ENCODE data around the gene SETD6. TPM values are rescaled to one million over a fixed set of nuclear protein-coding genes. Genes with fewer than 3 reads are reported as not detected.

The SETD6 gene
- total and polyA plus RNA-seq, 2 of the 8 experiments (the other 6 are each of a cell fraction or from before 2014, with no cell fraction given): 25.3 to 40.5 TPM

DNA sequence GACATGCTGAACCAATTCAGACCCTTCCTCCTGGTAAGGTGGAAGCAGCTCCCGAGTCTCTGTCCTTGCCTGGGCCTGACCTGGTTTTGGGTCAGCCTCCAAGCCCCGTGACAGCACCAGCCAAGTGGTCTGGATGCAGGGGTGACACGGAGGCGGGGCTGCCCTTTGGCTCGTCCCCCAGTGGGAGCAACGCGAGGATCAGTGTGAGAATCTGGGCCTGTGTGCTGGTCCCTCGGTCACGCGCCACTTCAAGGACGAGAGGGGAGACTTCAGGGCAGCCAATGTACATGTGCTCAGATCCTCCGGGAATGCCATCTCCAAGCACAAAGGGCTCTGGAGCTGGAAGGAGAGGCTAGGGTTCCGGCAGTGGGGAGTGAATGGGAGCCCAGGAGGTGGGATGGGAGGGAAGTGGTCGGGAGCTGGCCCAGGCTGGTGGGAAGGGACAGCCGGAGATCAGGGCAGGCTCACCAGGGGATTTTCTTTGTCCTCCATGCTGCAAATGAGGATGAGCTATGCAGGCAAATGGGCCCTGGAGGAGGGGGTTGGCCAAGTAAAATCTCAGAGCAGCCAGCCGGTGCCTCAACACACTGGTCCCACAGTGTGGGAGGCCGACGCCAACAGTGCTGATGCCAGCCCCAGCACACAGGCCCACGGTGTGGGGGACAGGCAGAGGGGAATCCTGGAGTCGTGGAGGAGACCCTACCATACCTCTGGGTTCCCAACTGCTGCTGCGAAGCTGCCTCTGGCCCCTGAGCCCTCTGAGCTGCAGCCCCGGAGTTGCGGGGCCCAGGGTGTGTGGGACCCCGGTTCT, 19.6 kb upstream of the SETD6 start:
- Histone ChIP-seq H3K23ac (ENCODE audit: insufficient read length) (no peak overlapping the region), H3K79me1 (ENCODE audit: low read depth, low read length) (no peaks in the 10 kb centered on the region), H2BK12ac (ENCODE audit: low read depth, low read length) (0 out of 2 replicates have a peak overlapping the region, but pooled peaks have one; percentile 39), H4K5ac (ENCODE audit: insufficient read length, low read depth, low read length) (peak overlapping the region; percentile 18), H2BK120ac (replicated peaks; ENCODE audit: low read depth, low read length) (no peak overlapping the region), H2BK15ac (ENCODE audit: low read length) (no peak overlapping the region), H3K4me3 (ENCODE audit: extremely low read depth in 1 of 4, insufficient read depth in 2 of 4, low read depth in 3 of 4, low read length in 4 of 4) (peak overlapping the region in 2 of 4 experiments; percentile 2 to 21; a peak in 1 of 8 replicates), H2AFZ (ENCODE audit: low read length) (no peak overlapping the region), H3K18ac (ENCODE audit: extremely low read depth, low read length) (peak overlapping the region; percentile 48; the same call in 1 of the 2 replicates), H4K8ac (ENCODE audit: extremely low read depth, insufficient read depth, low read length) (peak overlapping the region; percentile 94; the same call in 1 of the 2 replicates), H3K56ac (replicated peaks; ENCODE audit: insufficient read length, low read depth, low read length) (no peak overlapping the region), H3K14ac (ENCODE audit: insufficient read length) (no peak overlapping the region), H3K27ac (ENCODE audit: low read depth, low read length) (peak overlapping the region; percentile 82), H4K91ac (replicated peaks; ENCODE audit: insufficient read length, low read length) (no peak overlapping the region), H3K23me2 (ENCODE audit: low read depth, low read length) (peaks cover 10% of the 10 kb centered on the region), H2AK5ac (ENCODE audit: low read depth, low read length) (no peak overlapping the region), H2BK20ac (ENCODE audit: low read length) (no peak overlapping the region; the same call in 1 of the 2 replicates), H3K9ac (replicated peaks in 1 of 4; ENCODE audit: extremely low read depth in 1 of 4, low read depth in 3 of 4, low read length in 3 of 4) (peak overlapping the region in 2 of 4 experiments; percentile 58 to 61; a peak in 4 of 7 replicates), H3K4me1 (replicated peaks in 1 of 4; ENCODE audit: control insufficient read depth in 3 of 4, insufficient read depth in 4 of 4, low read length in 3 of 4) (peaks cover 0 to 29% (median 18%) of the 10 kb centered on the region in 4 experiments; a peak in 6 of 7 replicates), H3K79me2 (ENCODE audit: control insufficient read depth in 1 of 2, insufficient read depth in 2 of 2, low read length in 2 of 2) (no peaks in the 10 kb centered on the region), H4K20me1 (replicated peaks in 1 of 2; ENCODE audit: control insufficient read depth in 1 of 2, insufficient read depth in 2 of 2, low read length in 2 of 2) (no peaks in the 10 kb centered on the region), H2BK5ac (ENCODE audit: low read depth, low read length) (no peak overlapping the region), H3K4me2 (ENCODE audit: insufficient read depth in 1 of 2, low read depth in 2 of 2, low read length in 2 of 2) (peak overlapping the region; percentile 37 to 47; a peak in 3 of 4 replicates), H3K36me3 (ENCODE audit: control insufficient read depth in 2 of 4, insufficient read depth in 4 of 4, low read length in 3 of 4) (no peaks in the 10 kb centered on the region), H3K27me3 (replicated peaks in 1 of 4; ENCODE audit: control insufficient read depth in 3 of 4, extremely low read depth in 1 of 4, insufficient read depth in 3 of 4, low read length in 3 of 4) (peaks cover 0 to 3% (median 1%) of the 10 kb centered on the region in 4 experiments; a peak in 3 of 7 replicates), H3K4ac (replicated peaks; ENCODE audit: insufficient read length, low read depth, low read length) (no peak overlapping the region), H3K9me3 (ENCODE audit: insufficient read depth in 2 of 2, low read depth in 1 of 2, low read length in 1 of 2) (no peaks in the 10 kb centered on the region)
- TF ChIP-seq YY1 (IDR thresholded peaks at IDR 0.05; ENCODE audit: low read depth, low read length) (peak; percentile 84), BRCA1 (IDR thresholded peaks at IDR 0.05; ENCODE audit: low read depth, low read length) (no peak), PHF8 (conservative IDR thresholded peaks at IDR 0.05; ENCODE audit: low read depth, low read length) (no peak), FOSL1 (IDR thresholded peaks at IDR 0.05; ENCODE audit: insufficient read depth, low read depth, low read length) (no peak), ASH2L (IDR thresholded peaks at IDR 0.05; ENCODE audit: low read length) (peak; percentile 40)
- 67% methylated on average over 24 of the region's 24 CpGs; no CpG with 5 or more reads in 1 of the 2 experiments for WGBS, 2 experiments (ENCODE audit: extremely low coverage in 1 of 2, insufficient coverage in 1 of 2, insufficient read length in 1 of 2, insufficient replicate concordance in 2 of 2, low coverage in 1 of 2, low lambda C conversion rate in 2 of 2, missing lambda C conversion rate in 1 of 2)
- no peak for FAIRE-seq
- ChIA-PET CTCF (ENCODE audit: partially characterized antibody) (interaction anchor here (0.6 to 4.2 kb wide), 24 partner anchors 10 to 476 kb away, joined by 3 to 30 read pairs (median 4); no protein-coding TSS in a partner anchor), POLR2A (ENCODE audit: partially characterized antibody) (interaction anchor here (1.0 to 1.4 kb wide), 3 partner anchors 8 to 165 kb away, joined by 3 read pairs; no protein-coding TSS in a partner anchor)
- DNase-seq (ENCODE audit: low read depth in 1 of 2, low spot score in 2 of 2): no peak
